ENCODE data around the gene LINC01488. TPM values are rescaled to one million over a fixed set of nuclear protein-coding genes. Genes with fewer than 3 reads are reported as not detected.

The LINC01488 gene
- total RNA-seq, 1 donor from 2014 or later, result not detected

DNA sequence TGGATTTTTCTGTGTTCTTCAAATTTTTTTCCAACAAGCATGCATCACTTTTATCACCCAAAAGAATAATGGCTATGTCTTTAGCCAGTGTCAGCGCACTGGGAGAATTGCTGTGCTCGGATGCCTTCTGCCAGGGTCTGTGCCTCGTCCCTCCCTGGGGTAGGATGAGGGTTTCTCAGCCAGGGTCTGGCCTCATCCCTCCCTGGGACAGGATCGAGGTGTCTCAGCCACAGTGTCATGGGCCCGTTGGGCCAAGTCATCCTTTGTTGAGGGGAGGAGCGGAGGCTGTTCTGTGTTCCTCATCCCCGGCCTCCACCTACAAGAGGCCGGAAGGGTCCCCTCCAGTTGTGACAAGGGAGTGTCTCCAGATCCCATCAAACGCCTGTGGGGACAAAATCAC lies 22.7 kb downstream of the LINC01488 start:
- Mint-ChIP-seq H3K4me1 (ENCODE audit: unreplicated experiment) (no peaks in the 10 kb centered on the region), H3K9me3 (ENCODE audit: unreplicated experiment) (no peaks in the 10 kb centered on the region), H3K4me3 (ENCODE audit: unreplicated experiment) (no peak overlapping the region), H3K27ac (ENCODE audit: unreplicated experiment) (no peak overlapping the region), H3K36me3 (ENCODE audit: low read depth, unreplicated experiment) (peaks cover 3% of the 10 kb centered on the region), H3K27me3 (ENCODE audit: unreplicated experiment) (peaks cover 3% of the 10 kb centered on the region)
- TF ChIP-seq, protein P1, sequence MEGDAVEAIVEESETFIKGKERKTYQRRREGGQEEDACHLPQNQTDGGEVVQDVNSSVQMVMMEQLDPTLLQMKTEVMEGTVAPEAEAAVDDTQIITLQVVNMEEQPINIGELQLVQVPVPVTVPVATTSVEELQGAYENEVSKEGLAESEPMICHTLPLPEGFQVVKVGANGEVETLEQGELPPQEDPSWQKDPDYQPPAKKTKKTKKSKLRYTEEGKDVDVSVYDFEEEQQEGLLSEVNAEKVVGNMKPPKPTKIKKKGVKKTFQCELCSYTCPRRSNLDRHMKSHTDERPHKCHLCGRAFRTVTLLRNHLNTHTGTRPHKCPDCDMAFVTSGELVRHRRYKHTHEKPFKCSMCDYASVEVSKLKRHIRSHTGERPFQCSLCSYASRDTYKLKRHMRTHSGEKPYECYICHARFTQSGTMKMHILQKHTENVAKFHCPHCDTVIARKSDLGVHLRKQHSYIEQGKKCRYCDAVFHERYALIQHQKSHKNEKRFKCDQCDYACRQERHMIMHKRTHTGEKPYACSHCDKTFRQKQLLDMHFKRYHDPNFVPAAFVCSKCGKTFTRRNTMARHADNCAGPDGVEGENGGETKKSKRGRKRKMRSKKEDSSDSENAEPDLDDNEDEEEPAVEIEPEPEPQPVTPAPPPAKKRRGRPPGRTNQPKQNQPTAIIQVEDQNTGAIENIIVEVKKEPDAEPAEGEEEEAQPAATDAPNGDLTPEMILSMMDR (IDR thresholded peaks at IDR 0.05; ENCODE audit: unreplicated experiment), result no peak
- DNase-seq (ENCODE audit: low spot score), result no peak

DNA sequence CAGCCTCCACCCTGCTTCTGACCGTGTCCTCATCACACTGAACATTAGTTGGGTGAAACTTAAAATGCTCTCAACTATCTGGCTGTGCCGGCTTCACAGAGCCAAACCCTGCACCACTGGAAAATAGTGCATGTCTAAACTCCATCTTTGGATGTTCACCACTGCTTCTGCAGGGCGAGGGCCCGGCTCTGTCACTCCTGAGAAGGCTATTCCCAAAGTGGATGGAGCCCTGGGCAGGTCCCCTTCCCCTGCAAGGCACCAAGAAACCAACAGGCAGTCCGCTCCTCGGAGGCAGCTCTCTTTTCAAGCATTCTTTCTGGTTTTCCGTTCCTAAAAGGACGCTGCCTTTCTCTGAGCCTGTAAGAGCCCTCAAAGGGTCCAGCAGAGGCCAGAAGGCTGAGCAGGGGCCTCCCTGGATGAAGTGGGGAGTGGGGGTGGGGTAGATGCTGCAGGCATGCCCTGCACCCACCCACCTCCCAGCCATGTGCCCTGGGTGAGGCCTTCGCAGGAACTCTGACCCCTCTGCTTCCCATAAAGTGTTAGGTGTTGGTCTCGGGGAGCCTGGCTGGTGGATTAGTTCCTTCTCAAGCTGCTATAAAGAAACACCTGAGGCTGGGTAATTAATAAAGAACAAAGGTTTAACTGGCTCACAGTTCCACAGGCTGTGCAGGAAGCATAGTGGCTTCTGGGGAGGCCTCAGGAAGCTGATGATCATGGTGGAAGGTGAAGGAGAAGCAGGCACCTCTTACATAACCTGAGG lies 23.3 kb downstream of the LINC01488 start:
- Mint-ChIP-seq H3K9me3 (ENCODE audit: unreplicated experiment) (no peaks in the 10 kb centered on the region), H3K36me3 (ENCODE audit: low read depth, unreplicated experiment) (peaks cover 3% of the 10 kb centered on the region), H3K4me1 (ENCODE audit: unreplicated experiment) (no peaks in the 10 kb centered on the region), H3K27ac (ENCODE audit: unreplicated experiment) (no peak overlapping the region), H3K4me3 (ENCODE audit: unreplicated experiment) (no peak overlapping the region), H3K27me3 (ENCODE audit: unreplicated experiment) (peaks cover 3% of the 10 kb centered on the region)
- TF ChIP-seq, protein P1 (IDR thresholded peaks at IDR 0.05; ENCODE audit: unreplicated experiment), result no peak
- no peak for DNase-seq (ENCODE audit: low spot score)

DNA sequence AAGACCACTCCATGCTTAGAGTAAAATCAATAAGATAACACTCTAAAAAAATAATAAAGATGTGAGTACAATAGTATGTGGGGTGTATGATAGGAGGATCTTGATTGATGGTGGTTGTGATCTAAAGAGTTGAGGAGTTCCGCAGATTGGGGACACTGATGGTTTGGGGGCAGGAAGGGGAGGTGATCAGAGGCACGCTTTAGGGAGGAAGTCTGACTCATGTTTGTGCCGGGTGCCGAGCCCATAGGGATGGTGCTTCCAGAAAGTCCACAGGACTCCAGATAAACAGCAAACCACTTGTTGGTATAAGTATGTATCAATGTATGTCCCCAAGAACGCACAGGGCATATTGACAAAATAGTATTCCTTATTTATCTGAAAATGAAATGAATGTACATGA lies 27.5 kb downstream of the LINC01488 start:
- no peaks in the 10 kb centered on the region for H3K4me1 Mint-ChIP-seq (ENCODE audit: unreplicated experiment)
- no peak overlapping the region for H3K27ac Mint-ChIP-seq (ENCODE audit: unreplicated experiment)
- H3K27me3 Mint-ChIP-seq (ENCODE audit: unreplicated experiment), result peaks cover 3% of the 10 kb centered on the region
- no peak overlapping the region for H3K4me3 Mint-ChIP-seq (ENCODE audit: unreplicated experiment)
- TF ChIP-seq, protein P1 (IDR thresholded peaks at IDR 0.05; ENCODE audit: unreplicated experiment), result no peak
- H3K36me3 Mint-ChIP-seq (ENCODE audit: low read depth, unreplicated experiment), result peaks cover 3% of the 10 kb centered on the region
- H3K9me3 Mint-ChIP-seq (ENCODE audit: unreplicated experiment), result no peaks in the 10 kb centered on the region
- DNase-seq (ENCODE audit: low spot score), result no peak

- H3K4me3 Mint-ChIP-seq (ENCODE audit: unreplicated experiment), result no peak overlapping the region
- DNase-seq (ENCODE audit: low spot score), result no peak
- no peaks in the 10 kb centered on the region for H3K4me1 Mint-ChIP-seq (ENCODE audit: unreplicated experiment)
- H3K36me3 Mint-ChIP-seq (ENCODE audit: low read depth, unreplicated experiment), result peaks cover 3% of the 10 kb centered on the region
- H3K27me3 Mint-ChIP-seq (ENCODE audit: unreplicated experiment), result peaks cover 3% of the 10 kb centered on the region
- H3K27ac Mint-ChIP-seq (ENCODE audit: unreplicated experiment), result no peak overlapping the region
- no peaks in the 10 kb centered on the region for H3K9me3 Mint-ChIP-seq (ENCODE audit: unreplicated experiment)
- TF ChIP-seq, protein P1 (IDR thresholded peaks at IDR 0.05; ENCODE audit: unreplicated experiment), result no peak
Observed at GRCh38 chr11:69509381-69509780, 27.9 kb downstream of the LINC01488 start.

DNA sequence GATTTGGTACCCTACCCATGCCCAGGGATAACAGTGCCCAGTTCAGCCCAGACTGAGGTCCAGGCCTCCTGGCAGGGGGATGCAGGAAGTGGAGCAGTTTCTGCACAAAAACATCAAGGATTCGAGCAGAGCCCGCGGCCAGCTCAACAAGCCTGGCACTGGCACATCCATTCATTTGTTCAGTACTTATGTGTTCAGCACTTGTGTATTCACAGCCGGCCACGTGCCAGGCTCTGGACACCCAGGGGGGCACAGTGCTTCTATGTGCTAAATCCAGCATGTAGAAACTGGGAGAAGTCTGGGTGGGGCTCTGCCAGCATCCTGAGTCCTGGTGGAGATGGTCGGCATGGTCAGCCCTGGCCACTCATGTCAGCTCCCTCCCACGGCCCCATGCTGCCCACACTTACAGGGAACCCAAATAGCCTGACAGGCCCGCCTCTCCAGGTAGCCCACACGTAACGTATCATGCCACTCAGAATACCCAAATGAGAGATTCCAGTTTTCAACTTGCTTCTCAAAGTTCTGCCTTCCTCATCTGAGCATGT lies 28.5 kb downstream of the LINC01488 start:
- Mint-ChIP-seq H3K36me3 (ENCODE audit: low read depth, unreplicated experiment) (peaks cover 3% of the 10 kb centered on the region), H3K9me3 (ENCODE audit: unreplicated experiment) (no peaks in the 10 kb centered on the region), H3K27me3 (ENCODE audit: unreplicated experiment) (peaks cover 3% of the 10 kb centered on the region), H3K4me3 (ENCODE audit: unreplicated experiment) (no peak overlapping the region), H3K27ac (ENCODE audit: unreplicated experiment) (no peak overlapping the region), H3K4me1 (ENCODE audit: unreplicated experiment) (no peaks in the 10 kb centered on the region)
- DNase-seq (ENCODE audit: low spot score), result no peak
- TF ChIP-seq, protein P1 (IDR thresholded peaks at IDR 0.05; ENCODE audit: unreplicated experiment), result no peak

Data from endothelial cell (in vitro differentiated cells).